Measurements from ENCODE around the gene CPT1B. TPM values are rescaled to one million over a fixed set of nuclear protein-coding genes. Genes with fewer than 3 reads are reported as not detected.

Gene CPT1B
- total RNA-seq, 1 donor from 2014 or later, result 89.0 TPM

DNA sequence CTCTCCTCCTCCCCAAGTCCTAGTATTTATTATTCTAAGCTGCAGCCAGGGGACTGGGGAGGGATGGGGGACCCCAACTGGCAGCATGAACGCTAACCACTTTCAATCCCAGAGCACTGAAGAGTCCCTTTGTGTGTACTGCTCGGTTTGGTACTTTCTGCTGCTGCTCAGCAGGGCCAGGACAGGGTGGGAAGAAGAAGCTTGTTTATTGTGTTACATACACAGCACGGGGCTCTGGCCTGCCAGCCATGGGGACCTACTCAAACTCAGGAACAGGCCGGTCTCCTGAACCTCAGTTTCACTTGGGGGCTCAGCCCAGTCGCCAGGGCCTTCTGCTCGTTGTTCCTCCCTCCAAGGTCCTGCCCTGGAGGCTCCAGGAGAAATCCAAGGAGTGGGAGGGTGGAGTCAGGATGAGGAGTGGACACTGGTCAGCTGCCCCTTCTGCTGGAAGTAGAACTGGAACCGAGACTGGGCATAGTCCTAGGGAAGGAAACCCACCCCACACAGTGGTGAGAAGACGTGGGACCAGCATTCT lies 616 bp upstream of the CPT1B start:
- TF ChIP-seq, protein P1, sequence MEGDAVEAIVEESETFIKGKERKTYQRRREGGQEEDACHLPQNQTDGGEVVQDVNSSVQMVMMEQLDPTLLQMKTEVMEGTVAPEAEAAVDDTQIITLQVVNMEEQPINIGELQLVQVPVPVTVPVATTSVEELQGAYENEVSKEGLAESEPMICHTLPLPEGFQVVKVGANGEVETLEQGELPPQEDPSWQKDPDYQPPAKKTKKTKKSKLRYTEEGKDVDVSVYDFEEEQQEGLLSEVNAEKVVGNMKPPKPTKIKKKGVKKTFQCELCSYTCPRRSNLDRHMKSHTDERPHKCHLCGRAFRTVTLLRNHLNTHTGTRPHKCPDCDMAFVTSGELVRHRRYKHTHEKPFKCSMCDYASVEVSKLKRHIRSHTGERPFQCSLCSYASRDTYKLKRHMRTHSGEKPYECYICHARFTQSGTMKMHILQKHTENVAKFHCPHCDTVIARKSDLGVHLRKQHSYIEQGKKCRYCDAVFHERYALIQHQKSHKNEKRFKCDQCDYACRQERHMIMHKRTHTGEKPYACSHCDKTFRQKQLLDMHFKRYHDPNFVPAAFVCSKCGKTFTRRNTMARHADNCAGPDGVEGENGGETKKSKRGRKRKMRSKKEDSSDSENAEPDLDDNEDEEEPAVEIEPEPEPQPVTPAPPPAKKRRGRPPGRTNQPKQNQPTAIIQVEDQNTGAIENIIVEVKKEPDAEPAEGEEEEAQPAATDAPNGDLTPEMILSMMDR (IDR thresholded peaks at IDR 0.05; ENCODE audit: unreplicated experiment), result no peak
- Mint-ChIP-seq H3K27ac (ENCODE audit: unreplicated experiment) (no peak overlapping the region), H3K4me3 (ENCODE audit: unreplicated experiment) (no peak overlapping the region), H3K9me3 (ENCODE audit: unreplicated experiment) (no peaks in the 10 kb centered on the region), H3K36me3 (ENCODE audit: low read depth, unreplicated experiment) (peaks cover 7% of the 10 kb centered on the region), H3K27me3 (ENCODE audit: unreplicated experiment) (peaks cover 5% of the 10 kb centered on the region), H3K4me1 (ENCODE audit: unreplicated experiment) (peaks cover 6% of the 10 kb centered on the region)
- no peak for DNase-seq (ENCODE audit: low spot score)

GRCh38 chr22:50577697-50577986 lies 585 bp downstream of the CPT1B start:
- TF ChIP-seq, protein P1 (IDR thresholded peaks at IDR 0.05; ENCODE audit: unreplicated experiment), result no peak
- H3K9me3 Mint-ChIP-seq (ENCODE audit: unreplicated experiment), result no peaks in the 10 kb centered on the region
- peaks cover 4% of the 10 kb centered on the region for H3K36me3 Mint-ChIP-seq (ENCODE audit: low read depth, unreplicated experiment)
- H3K27ac Mint-ChIP-seq (ENCODE audit: unreplicated experiment), result no peak overlapping the region
- peak overlapping the region; percentile 51 for H3K4me3 Mint-ChIP-seq (ENCODE audit: unreplicated experiment)
- no peak for DNase-seq (ENCODE audit: low spot score)
- H3K27me3 Mint-ChIP-seq (ENCODE audit: unreplicated experiment), result peaks cover 6% of the 10 kb centered on the region
- H3K4me1 Mint-ChIP-seq (ENCODE audit: unreplicated experiment), result no peaks in the 10 kb centered on the region

DNA sequence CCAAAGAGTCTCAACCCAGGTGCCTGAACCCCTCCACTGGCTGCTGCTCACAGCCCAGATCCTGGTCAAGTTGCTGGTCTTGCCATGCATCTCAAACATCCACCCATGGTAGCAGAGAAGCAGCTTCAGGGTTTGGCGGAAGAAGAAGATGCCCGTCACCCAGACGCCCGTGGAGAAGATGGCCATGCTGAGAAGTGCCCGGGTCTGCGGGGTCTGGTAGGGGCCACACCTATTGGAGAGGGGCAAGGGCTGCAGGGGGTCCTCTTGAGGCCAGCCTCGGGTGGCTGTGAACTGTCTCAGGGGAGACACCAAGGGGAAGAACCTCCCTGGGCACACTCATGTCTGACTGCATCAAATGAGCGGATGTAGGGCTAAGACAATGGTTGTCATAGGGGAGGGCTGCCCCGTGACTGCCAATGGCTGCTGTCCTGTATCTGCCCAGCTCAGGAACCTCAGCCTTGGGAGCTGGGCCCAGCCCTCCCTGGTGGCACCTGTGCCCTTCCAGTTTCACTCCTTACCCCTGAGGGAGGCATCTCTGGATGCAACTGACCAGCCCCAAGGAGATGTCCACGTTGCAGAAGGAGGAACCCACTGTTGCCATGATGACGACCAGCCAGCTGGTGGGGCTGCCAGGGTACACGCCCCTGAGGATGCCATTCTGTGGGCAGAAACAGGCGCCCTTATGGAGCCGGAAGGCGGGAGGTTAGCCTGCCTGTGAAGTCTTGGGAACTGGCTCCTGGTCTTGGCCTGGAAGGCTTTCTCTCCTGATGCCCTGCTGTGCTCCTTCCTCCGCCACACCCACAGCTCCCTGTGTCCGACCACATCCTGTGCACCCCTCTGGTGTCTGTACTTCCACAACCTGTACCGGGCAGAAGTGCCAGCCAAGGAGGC lies 1.2 kb downstream of the CPT1B start:
- H3K4me3 Mint-ChIP-seq (ENCODE audit: unreplicated experiment), result peak overlapping the region; percentile 51
- no peak for DNase-seq (ENCODE audit: low spot score)
- H3K4me1 Mint-ChIP-seq (ENCODE audit: unreplicated experiment), result no peaks in the 10 kb centered on the region
- no peaks in the 10 kb centered on the region for H3K9me3 Mint-ChIP-seq (ENCODE audit: unreplicated experiment)
- H3K27me3 Mint-ChIP-seq (ENCODE audit: unreplicated experiment), result peaks cover 11% of the 10 kb centered on the region
- no peak overlapping the region for H3K27ac Mint-ChIP-seq (ENCODE audit: unreplicated experiment)
- TF ChIP-seq, protein P1 (IDR thresholded peaks at IDR 0.05; ENCODE audit: unreplicated experiment), result no peak
- peaks cover 10% of the 10 kb centered on the region for H3K36me3 Mint-ChIP-seq (ENCODE audit: low read depth, unreplicated experiment)

GRCh38 chr22:50576070-50576469 lies 2.2 kb downstream of the CPT1B start:
- H3K36me3 Mint-ChIP-seq (ENCODE audit: low read depth, unreplicated experiment), result peaks cover 15% of the 10 kb centered on the region
- no peak overlapping the region for H3K27ac Mint-ChIP-seq (ENCODE audit: unreplicated experiment)
- DNase-seq (ENCODE audit: low spot score), result peak; percentile 21
- TF ChIP-seq, protein P1 (IDR thresholded peaks at IDR 0.05; ENCODE audit: unreplicated experiment), result no peak
- peaks cover 9% of the 10 kb centered on the region for H3K27me3 Mint-ChIP-seq (ENCODE audit: unreplicated experiment)
- peak overlapping the region; percentile 74 for H3K4me3 Mint-ChIP-seq (ENCODE audit: unreplicated experiment)
- no peaks in the 10 kb centered on the region for H3K9me3 Mint-ChIP-seq (ENCODE audit: unreplicated experiment)
- no peaks in the 10 kb centered on the region for H3K4me1 Mint-ChIP-seq (ENCODE audit: unreplicated experiment)

- H3K27me3 Mint-ChIP-seq (ENCODE audit: unreplicated experiment), result peaks cover 9% of the 10 kb centered on the region
- H3K4me1 Mint-ChIP-seq (ENCODE audit: unreplicated experiment), result no peaks in the 10 kb centered on the region
- no peak overlapping the region for H3K4me3 Mint-ChIP-seq (ENCODE audit: unreplicated experiment)
- TF ChIP-seq, protein P1 (IDR thresholded peaks at IDR 0.05; ENCODE audit: unreplicated experiment), result no peak
- peaks cover 21% of the 10 kb centered on the region for H3K36me3 Mint-ChIP-seq (ENCODE audit: low read depth, unreplicated experiment)
- no peaks in the 10 kb centered on the region for H3K9me3 Mint-ChIP-seq (ENCODE audit: unreplicated experiment)
- no peak for DNase-seq (ENCODE audit: low spot score)
- H3K27ac Mint-ChIP-seq (ENCODE audit: unreplicated experiment), result no peak overlapping the region
Observed at GRCh38 chr22:50575426-50575941, 2.7 kb downstream of the CPT1B start.
